Sigmoid colon (tissue), 4 donors: ENCODE measurements around the gene EIF4G3.

ENCODE experiments used
- EP300 ChIP-seq, 4 donors: sonication (generic); formaldehyde crosslinking; IDR thresholded peaks; one replicate each; pipeline ENCODE4 v1.6.1; 2017; ENCODE audit warnings: antibody characterized with exemption in 4 of 4
- POLR2A ChIP-seq, 2 donors: fragments of 450-650 bp; IDR thresholded peaks; one replicate each; pipeline ENCODE4 v1.6.1; 2016; ENCODE audit warnings: antibody characterized with exemption in 2 of 2, mild to moderate bottlenecking in 2 of 2, moderate library complexity in 2 of 2
- POLR2AphosphoS5 ChIP-seq, 4 donors: sonication (generic); formaldehyde crosslinking; IDR thresholded peaks; one replicate each; pipeline ENCODE4 v1.6.1; 2017; ENCODE audit warnings: antibody characterized with exemption in 4 of 4
- TF ChIP-seq, protein P1 (sequence below), 4 experiments: fragments of 450-650 bp in 3 of 4; fragments of 200-600 bp in 1 of 4; IDR thresholded peaks; one replicate each; pipeline ENCODE4 v1.5.1; 2016 to 2019; ENCODE audit warnings: antibody characterized with exemption in 4 of 4, mild to moderate bottlenecking in 3 of 4, moderate library complexity in 2 of 4

DNA sequence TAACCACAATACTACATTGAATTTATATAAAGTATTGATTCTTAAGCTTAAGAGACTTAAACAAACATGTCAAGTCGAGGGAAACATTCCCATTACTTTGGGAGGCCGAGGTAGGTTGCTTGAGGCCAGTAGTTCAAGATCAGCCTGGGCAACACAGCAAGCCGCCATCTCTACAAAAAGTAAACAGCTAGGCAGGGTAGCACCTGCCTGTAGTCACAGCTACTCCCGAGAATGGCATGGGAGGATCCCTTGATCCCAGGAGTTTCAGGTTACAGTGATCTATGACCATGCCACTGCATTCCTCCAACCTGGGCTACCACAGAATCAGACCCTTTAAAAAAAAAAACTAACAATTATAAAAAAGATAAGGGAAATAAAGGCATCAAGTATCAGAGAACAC, 50.4 kb downstream of the EIF4G3 start:
- TF ChIP-seq POLR2A (IDR thresholded peaks at IDR 0.05) (no peak), POLR2AphosphoS5 (IDR thresholded peaks at IDR 0.05) (no peak), EP300 (IDR thresholded peaks at IDR 0.05) (no peak)
- TF ChIP-seq, protein P1, sequence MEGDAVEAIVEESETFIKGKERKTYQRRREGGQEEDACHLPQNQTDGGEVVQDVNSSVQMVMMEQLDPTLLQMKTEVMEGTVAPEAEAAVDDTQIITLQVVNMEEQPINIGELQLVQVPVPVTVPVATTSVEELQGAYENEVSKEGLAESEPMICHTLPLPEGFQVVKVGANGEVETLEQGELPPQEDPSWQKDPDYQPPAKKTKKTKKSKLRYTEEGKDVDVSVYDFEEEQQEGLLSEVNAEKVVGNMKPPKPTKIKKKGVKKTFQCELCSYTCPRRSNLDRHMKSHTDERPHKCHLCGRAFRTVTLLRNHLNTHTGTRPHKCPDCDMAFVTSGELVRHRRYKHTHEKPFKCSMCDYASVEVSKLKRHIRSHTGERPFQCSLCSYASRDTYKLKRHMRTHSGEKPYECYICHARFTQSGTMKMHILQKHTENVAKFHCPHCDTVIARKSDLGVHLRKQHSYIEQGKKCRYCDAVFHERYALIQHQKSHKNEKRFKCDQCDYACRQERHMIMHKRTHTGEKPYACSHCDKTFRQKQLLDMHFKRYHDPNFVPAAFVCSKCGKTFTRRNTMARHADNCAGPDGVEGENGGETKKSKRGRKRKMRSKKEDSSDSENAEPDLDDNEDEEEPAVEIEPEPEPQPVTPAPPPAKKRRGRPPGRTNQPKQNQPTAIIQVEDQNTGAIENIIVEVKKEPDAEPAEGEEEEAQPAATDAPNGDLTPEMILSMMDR (IDR thresholded peaks at IDR 0.05), result no peak
